Rectal smooth muscle tissue (tissue), 1 donor: Measurements from ENCODE around the gene MYLK3.

ENCODE experiments used
- H3K27ac ChIP-seq: one replicate; pipeline ENCODE4 v1.7.0; 2013; ENCODE audit warnings: low read depth, low read length, inconsistent platforms
- H3K27me3 ChIP-seq: one replicate; pipeline ENCODE4 v1.7.0; 2013; ENCODE audit warnings: low read length; ENCODE audit not compliant: control insufficient read depth, insufficient read depth
- H3K36me3 ChIP-seq: one replicate; pipeline ENCODE4 v1.7.0; 2013; ENCODE audit warnings: low read length; ENCODE audit not compliant: control insufficient read depth, insufficient read depth
- H3K4me1 ChIP-seq: one replicate; pipeline ENCODE4 v1.7.0; 2013; ENCODE audit warnings: low read length; ENCODE audit not compliant: control insufficient read depth, insufficient read depth
- H3K4me3 ChIP-seq: one replicate; pipeline ENCODE4 v1.7.0; 2013; ENCODE audit warnings: low read length
- H3K9ac ChIP-seq: one replicate; pipeline ENCODE4 v1.7.0; 2013; ENCODE audit warnings: low read length

Gene MYLK3

GRCh38 chr16:46714797-46715591 lies 33.1 kb downstream of the MYLK3 start:
- no peak overlapping the region for H3K27ac ChIP-seq
- no peaks in the 10 kb centered on the region for H3K27me3 ChIP-seq
- H3K36me3 ChIP-seq = no peaks in the 10 kb centered on the region
- no peak overlapping the region for H3K4me3 ChIP-seq
- H3K4me1 ChIP-seq = no peaks in the 10 kb centered on the region
- H3K9ac ChIP-seq = no peak overlapping the region

- no peak overlapping the region for H3K4me3 ChIP-seq
- H3K4me1 ChIP-seq = no peaks in the 10 kb centered on the region
- H3K27ac ChIP-seq = no peak overlapping the region
- H3K9ac ChIP-seq = no peak overlapping the region
- no peaks in the 10 kb centered on the region for H3K36me3 ChIP-seq
- no peaks in the 10 kb centered on the region for H3K27me3 ChIP-seq
These were observed 34.5 kb downstream of the MYLK3 start for GRCh38 chr16:46713634-46714033.

- no peaks in the 10 kb centered on the region for H3K36me3 ChIP-seq
- no peak overlapping the region for H3K27ac ChIP-seq
- no peaks in the 10 kb centered on the region for H3K4me1 ChIP-seq
- H3K4me3 ChIP-seq = no peak overlapping the region
- H3K9ac ChIP-seq = no peak overlapping the region
- no peaks in the 10 kb centered on the region for H3K27me3 ChIP-seq
These were observed 35.2 kb downstream of the MYLK3 start for GRCh38 chr16:46712911-46713310.

- H3K9ac ChIP-seq = no peak overlapping the region
- no peak overlapping the region for H3K27ac ChIP-seq
- no peaks in the 10 kb centered on the region for H3K4me1 ChIP-seq
- H3K4me3 ChIP-seq = no peak overlapping the region
- H3K36me3 ChIP-seq = no peaks in the 10 kb centered on the region
- H3K27me3 ChIP-seq = no peaks in the 10 kb centered on the region
These were observed 36.8 kb downstream of the MYLK3 start for GRCh38 chr16:46711106-46712058.

GRCh38 chr16:46709469-46710005 lies 38.6 kb downstream of the MYLK3 start:
- Histone ChIP-seq H3K4me3 (no peak overlapping the region), H3K27ac (no peak overlapping the region), H3K9ac (no peak overlapping the region), H3K4me1 (no peaks in the 10 kb centered on the region), H3K27me3 (no peaks in the 10 kb centered on the region), H3K36me3 (no peaks in the 10 kb centered on the region)

GRCh38 chr16:46706642-46707041 lies 41.5 kb downstream of the MYLK3 start:
- Histone ChIP-seq H3K4me1 (no peaks in the 10 kb centered on the region), H3K27me3 (no peaks in the 10 kb centered on the region), H3K9ac (no peak overlapping the region)

GRCh38 chr16:46702030-46702429 lies 46.1 kb downstream of the MYLK3 start:
- Histone ChIP-seq H3K36me3 (no peaks in the 10 kb centered on the region), H3K4me3 (no peak overlapping the region), H3K9ac (no peak overlapping the region), H3K27ac (no peak overlapping the region), H3K4me1 (no peaks in the 10 kb centered on the region), H3K27me3 (no peaks in the 10 kb centered on the region)

More at GRCh38 chr16:46706642-46707041, 41.5 kb downstream of the MYLK3 start:
- H3K27ac ChIP-seq = no peak overlapping the region
- H3K36me3 ChIP-seq = no peaks in the 10 kb centered on the region
- H3K4me3 ChIP-seq = no peak overlapping the region

GRCh38 chr16:46701615-46702014 lies 46.5 kb downstream of the MYLK3 start:
- no peak overlapping the region for H3K9ac ChIP-seq
- H3K4me1 ChIP-seq = no peaks in the 10 kb centered on the region
- no peaks in the 10 kb centered on the region for H3K36me3 ChIP-seq
- no peaks in the 10 kb centered on the region for H3K27me3 ChIP-seq
- H3K4me3 ChIP-seq = no peak overlapping the region
- no peak overlapping the region for H3K27ac ChIP-seq

GRCh38 chr16:46700048-46700447 lies 48.1 kb downstream of the MYLK3 start:
- no peaks in the 10 kb centered on the region for H3K27me3 ChIP-seq
- H3K4me3 ChIP-seq = no peak overlapping the region
- no peaks in the 10 kb centered on the region for H3K4me1 ChIP-seq
- H3K27ac ChIP-seq = no peak overlapping the region
- H3K9ac ChIP-seq = no peak overlapping the region
- no peaks in the 10 kb centered on the region for H3K36me3 ChIP-seq

- Histone ChIP-seq H3K4me1 (no peaks in the 10 kb centered on the region), H3K9ac (no peak overlapping the region), H3K27ac (no peak overlapping the region), H3K36me3 (no peaks in the 10 kb centered on the region), H3K27me3 (no peaks in the 10 kb centered on the region), H3K4me3 (no peak overlapping the region)
These were observed 51.2 kb downstream of the MYLK3 start for GRCh38 chr16:46696957-46697356.

- H3K4me1 ChIP-seq = no peaks in the 10 kb centered on the region
- H3K27me3 ChIP-seq = no peaks in the 10 kb centered on the region
- no peaks in the 10 kb centered on the region for H3K36me3 ChIP-seq
- H3K9ac ChIP-seq = no peak overlapping the region
- no peak overlapping the region for H3K4me3 ChIP-seq
- no peak overlapping the region for H3K27ac ChIP-seq
These were observed 52.2 kb downstream of the MYLK3 start for GRCh38 chr16:46695937-46696336.

GRCh38 chr16:46693598-46693997 lies 54.5 kb downstream of the MYLK3 start:
- Histone ChIP-seq H3K4me1 (peaks cover 4% of the 10 kb centered on the region), H3K9ac (no peak overlapping the region), H3K4me3 (no peak overlapping the region), H3K36me3 (no peaks in the 10 kb centered on the region), H3K27ac (no peak overlapping the region), H3K27me3 (no peaks in the 10 kb centered on the region)
